Activated CD8-positive, alpha-beta memory T cell treated with anti-CD3 and anti-CD28 coated beads for 36 hours (primary cell): ENCODE data around the gene NPTN. TPM values are rescaled to one million over a fixed set of nuclear protein-coding genes. Genes with fewer than 3 reads are reported as not detected.

ENCODE experiments used
- CTCF ChIA-PET: fragments of 350-600 bp; sonication (Branson Sonifier 250); formaldehyde crosslinking; loops from one replicate; lab custom pipeline; 2021; ENCODE audit warnings: antibody characterized with exemption; lab: Charles Lee
- POLR2A ChIA-PET: fragments of 350-600 bp; sonication (Branson Sonifier 250); formaldehyde crosslinking; loops from one replicate; lab custom pipeline; 2021; ENCODE audit warnings: antibody characterized with exemption; lab: Charles Lee
- total RNA-seq, 2 experiments: library from RNA; stranded (reverse); gene quantifications; one replicate each; pipeline ENCODE4 v1.2.3, GENCODE V29; 2021

The NPTN gene
- total RNA-seq = 10 to 100 TPM; 51.9 to 56.1 TPM

DNA sequence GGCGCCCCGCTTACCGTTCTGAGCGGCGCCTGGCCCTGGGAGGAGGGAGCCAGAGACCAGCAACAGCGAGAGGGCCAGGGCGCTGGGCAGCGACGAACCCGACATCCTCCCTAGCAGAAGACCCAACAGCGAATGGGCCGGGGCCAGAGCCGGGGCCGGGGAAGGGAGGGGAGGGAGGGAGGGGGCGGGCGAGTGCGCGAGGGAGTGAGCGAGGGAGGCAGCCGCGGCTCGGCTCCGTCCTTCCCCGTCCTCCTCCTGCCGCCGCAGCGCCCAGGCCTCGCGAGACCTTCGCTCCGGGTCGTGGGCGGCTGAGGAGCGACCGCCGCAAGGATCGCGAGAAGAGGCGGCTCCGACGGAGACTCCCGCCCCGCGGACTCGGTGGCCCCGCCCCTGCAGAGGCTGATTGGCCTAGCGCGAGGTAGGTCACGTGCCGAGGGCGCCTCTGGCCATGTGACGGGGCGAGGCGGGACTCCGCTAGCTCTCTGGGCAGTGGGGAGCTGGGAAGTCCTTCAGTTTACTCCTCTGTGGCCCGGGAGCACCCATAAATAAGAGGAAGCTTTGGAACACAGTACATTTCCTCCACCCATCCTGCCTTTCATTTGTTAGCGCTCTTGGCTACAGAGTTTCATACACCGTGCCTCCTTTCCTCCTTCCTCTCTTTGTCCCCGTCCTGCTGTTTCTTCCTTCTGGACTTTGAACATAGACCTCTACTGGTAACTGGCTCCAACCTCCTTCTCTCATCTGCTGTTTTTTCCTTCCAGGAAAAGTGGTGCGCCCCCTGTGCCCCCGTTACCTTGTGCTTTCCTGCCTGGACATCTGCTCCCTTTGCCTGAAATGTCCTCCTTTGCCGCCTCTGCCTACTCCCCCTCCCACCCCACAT is at the start of gene NPTN:
TSS of gene NPTN (minus strand) at position 279 of the 880 bp plus-strand sequence. CDS start at position 105, 174 bp downstream.
- POLR2A ChIA-PET = interaction anchor here (1.3 kb wide), 1 partner anchor 49 kb away, joined by 3 read pairs; no protein-coding TSS in a partner anchor
- CTCF ChIA-PET = interaction anchor here (0.8 to 8.4 kb wide), 6 partner anchors 17 to 72 kb away, joined by 3 to 90 read pairs (median 3); no protein-coding TSS in a partner anchor

- POLR2A ChIA-PET = interaction anchor here (0.5 to 1.0 kb wide), 3 partner anchors 15 to 408 kb away, joined by 3 to 11 read pairs (median 4); partner anchors contain the start of gene NPTN
- CTCF ChIA-PET = interaction anchor here (1.2 to 2.7 kb wide), 3 partner anchors 17 to 50 kb away, joined by 3 to 10 read pairs (median 10); no protein-coding TSS in a partner anchor
Observed at GRCh38 chr15:73682600-73683090, 49.5 kb upstream of the NPTN start.

DNA sequence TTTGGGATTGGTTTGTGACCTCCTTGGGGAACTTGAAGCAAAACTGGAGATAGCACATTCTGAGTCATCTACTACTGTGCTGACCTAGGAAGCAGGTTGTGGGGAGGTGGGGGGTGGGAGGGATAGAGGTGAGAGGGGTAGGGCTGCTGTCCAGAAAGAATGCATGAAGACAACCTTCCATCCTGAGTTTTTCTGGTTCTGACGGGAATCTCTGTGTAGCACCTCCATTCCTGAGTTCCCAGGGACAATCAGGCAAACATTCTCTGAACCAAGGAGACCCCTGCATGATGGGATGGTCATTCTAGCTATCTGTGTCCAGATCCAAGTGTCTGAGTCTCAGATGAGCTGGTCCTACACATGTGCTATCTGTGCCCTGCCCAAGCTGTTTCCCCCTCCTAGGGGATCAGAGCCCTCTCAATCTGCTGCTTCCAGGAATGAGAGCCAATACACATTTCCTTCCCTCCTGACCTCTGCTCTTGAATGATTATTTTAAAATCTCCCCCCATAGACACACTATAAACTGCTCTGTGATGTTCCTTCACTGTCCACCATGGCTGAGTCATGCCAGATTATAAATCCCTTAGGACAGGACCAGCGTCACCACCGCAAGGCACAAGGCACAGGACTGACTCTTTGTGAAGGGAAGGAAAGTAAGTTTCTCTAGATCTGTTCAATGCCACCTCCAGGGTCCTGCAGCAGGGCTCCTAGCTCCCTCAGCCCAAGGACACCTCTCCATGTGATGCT is 48.8 kb upstream of the NPTN start:
- POLR2A ChIA-PET = interaction anchor here (0.5 to 1.0 kb wide), 2 partner anchors 48 to 408 kb away, joined by 3 to 4 read pairs; partner anchors contain the start of gene NPTN
- CTCF ChIA-PET = interaction anchor here (1.2 to 1.9 kb wide), 2 partner anchors 46 to 49 kb away, joined by 3 to 10 read pairs; no protein-coding TSS in a partner anchor

- ChIA-PET POLR2A (no interaction called here), CTCF (interaction anchor here (5.2 kb wide), 1 partner anchor 17 kb away, joined by 79 read pairs; no protein-coding TSS in a partner anchor)
Observed at GRCh38 chr15:73681063-73681462, 47.9 kb upstream of the NPTN start.

- ChIA-PET CTCF (interaction anchor here (5.2 kb wide), 1 partner anchor 17 kb away, joined by 79 read pairs; no protein-coding TSS in a partner anchor), POLR2A (no interaction called here)
Observed at GRCh38 chr15:73680549-73680948, 47.4 kb upstream of the NPTN start.

GRCh38 chr15:73679964-73680363 is 46.8 kb upstream of the NPTN start:
- POLR2A ChIA-PET = no interaction called here
- CTCF ChIA-PET = interaction anchor here (1.9 to 5.2 kb wide), 2 partner anchors 18 to 44 kb away, joined by 7 to 79 read pairs; no protein-coding TSS in a partner anchor

DNA sequence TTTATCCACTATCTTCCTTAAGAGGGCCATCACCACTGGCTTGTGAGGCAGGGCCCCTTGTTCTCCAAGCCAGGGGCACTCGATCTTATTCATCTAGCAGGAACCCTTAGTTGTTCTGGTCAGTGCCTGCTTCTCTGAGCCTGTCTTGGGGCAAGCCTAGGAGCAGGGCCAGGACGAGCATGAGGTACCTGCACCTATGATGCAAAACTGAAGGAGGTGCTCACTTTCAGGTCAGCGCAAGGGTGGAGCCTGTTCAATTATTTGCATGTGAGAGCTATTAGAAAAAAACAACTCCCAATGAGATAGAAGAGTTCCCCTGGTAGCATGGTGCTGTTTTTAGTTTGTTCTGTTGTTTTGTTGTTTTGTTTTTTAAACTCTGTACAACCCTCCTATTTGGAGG is 46.0 kb upstream of the NPTN start:
- POLR2A ChIA-PET = interaction anchor here (0.6 kb wide), 1 partner anchor 1429 kb away, joined by 3 read pairs; no protein-coding TSS in a partner anchor
- CTCF ChIA-PET = interaction anchor here (0.8 to 5.2 kb wide), 3 partner anchors 18 to 45 kb away, joined by 3 to 79 read pairs (median 7); no protein-coding TSS in a partner anchor

- POLR2A ChIA-PET = interaction anchor here (0.6 kb wide), 1 partner anchor 1429 kb away, joined by 3 read pairs; no protein-coding TSS in a partner anchor
- CTCF ChIA-PET = interaction anchor here (0.8 to 5.2 kb wide), 5 partner anchors 19 to 59 kb away, joined by 3 to 79 read pairs (median 7); no protein-coding TSS in a partner anchor
Observed at GRCh38 chr15:73678498-73678897, 45.3 kb upstream of the NPTN start.

- ChIA-PET CTCF (interaction anchor here (0.8 to 5.2 kb wide), 11 partner anchors 8 to 71 kb away, joined by 3 to 79 read pairs (median 5); no protein-coding TSS in a partner anchor), POLR2A (no interaction called here)
Observed at GRCh38 chr15:73677733-73678132, 44.5 kb upstream of the NPTN start.

- POLR2A ChIA-PET = no interaction called here
- CTCF ChIA-PET = interaction anchor here (0.8 to 5.2 kb wide), 12 partner anchors 9 to 71 kb away, joined by 3 to 79 read pairs (median 5); no protein-coding TSS in a partner anchor
Observed at GRCh38 chr15:73677146-73677607, 44.0 kb upstream of the NPTN start.

- POLR2A ChIA-PET = no interaction called here
- CTCF ChIA-PET = no interaction called here
Observed at GRCh38 chr15:73674587-73674986, 41.4 kb upstream of the NPTN start.

- POLR2A ChIA-PET = no interaction called here
- CTCF ChIA-PET = interaction anchor here (0.6 to 0.7 kb wide), 2 partner anchors 146 to 1106 kb away, joined by 3 read pairs; no protein-coding TSS in a partner anchor
Observed at GRCh38 chr15:73660455-73660854, 27.3 kb upstream of the NPTN start.

DNA sequence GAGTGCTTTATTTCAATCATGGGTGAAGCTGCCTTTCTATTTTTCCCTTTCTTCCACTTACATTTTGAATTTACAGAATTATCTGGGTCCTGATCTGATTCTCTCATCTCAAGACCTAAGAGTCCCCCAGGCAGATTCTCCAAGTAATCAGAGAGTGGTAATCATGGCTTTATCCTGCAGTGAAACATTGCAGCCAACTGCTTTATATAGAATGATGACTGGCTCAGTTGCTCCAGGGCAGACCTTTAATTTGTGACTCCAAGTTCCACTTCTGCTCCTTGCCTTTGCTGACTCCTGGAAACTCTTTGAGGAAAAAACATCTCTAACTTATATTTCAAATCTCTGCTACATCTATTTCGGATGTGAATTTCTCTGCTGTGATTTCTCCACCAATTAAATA is 25.5 kb upstream of the NPTN start:
- CTCF ChIA-PET = no interaction called here

GRCh38 chr15:73655724-73656123 is 22.5 kb upstream of the NPTN start:
- CTCF ChIA-PET = no interaction called here

More for the DNA sequence above, 25.5 kb upstream of the NPTN start:
- POLR2A ChIA-PET = no interaction called here

GRCh38 chr15:73654659-73655058 is 21.5 kb upstream of the NPTN start:
- CTCF ChIA-PET = no interaction called here
- POLR2A ChIA-PET = no interaction called here

More at GRCh38 chr15:73655724-73656123, 22.5 kb upstream of the NPTN start:
- POLR2A ChIA-PET = no interaction called here

DNA sequence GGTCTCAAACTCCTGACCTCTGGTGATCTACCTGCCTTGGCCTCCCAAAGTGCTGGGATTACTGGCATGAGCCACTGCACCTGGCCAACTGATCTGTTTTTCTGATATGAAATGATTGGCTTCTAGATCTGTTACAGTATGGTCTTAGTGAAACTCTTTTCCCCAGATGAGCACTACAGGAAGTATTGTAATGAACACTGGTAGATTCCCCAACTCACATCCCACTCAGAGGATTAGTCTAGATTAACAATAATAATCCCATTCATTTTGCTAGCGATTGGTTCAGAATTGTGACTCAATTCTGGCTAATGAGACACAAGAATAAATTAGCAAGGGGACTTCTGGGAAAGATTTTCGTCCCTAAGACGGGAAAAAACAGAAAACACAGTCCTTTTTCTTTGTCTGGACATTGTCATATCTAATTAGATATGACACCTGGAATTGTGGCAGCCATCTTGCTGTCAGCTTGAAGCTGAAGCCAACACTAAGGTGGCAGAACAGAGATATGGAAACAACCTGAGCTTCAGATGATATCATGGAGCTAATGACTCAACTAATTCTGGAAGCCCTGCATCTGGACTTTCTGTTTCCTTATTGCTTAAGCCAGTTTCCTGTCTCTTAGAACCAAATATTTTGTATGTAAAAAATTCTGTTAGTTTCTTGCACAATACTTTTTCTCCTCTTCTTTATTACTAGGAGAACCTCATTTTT is 17.4 kb upstream of the NPTN start:
- CTCF ChIA-PET = no interaction called here
- POLR2A ChIA-PET = no interaction called here

- CTCF ChIA-PET = no interaction called here
- POLR2A ChIA-PET = no interaction called here
Observed at GRCh38 chr15:73648014-73648295, 14.8 kb upstream of the NPTN start.
